ENCODE measurements around the gene TUBGCP3. TPM values are rescaled to one million over a fixed set of nuclear protein-coding genes. Genes with fewer than 3 reads are reported as not detected.

TUBGCP3 gene
- total RNA-seq, 1 donor from 2014 or later: 36.6 TPM

GRCh38 chr13:112586334-112586960 lies 1.5 kb downstream of the TUBGCP3 start:
- peaks cover 3% of the 10 kb centered on the region for H3K27me3 Mint-ChIP-seq (ENCODE audit: unreplicated experiment)
- no peak for TF ChIP-seq CTCF (IDR thresholded peaks at IDR 0.05; ENCODE audit: partially characterized antibody, unreplicated experiment)
- peak overlapping the region; percentile 97 for H3K4me3 Mint-ChIP-seq (ENCODE audit: unreplicated experiment)
- peak overlapping the region; percentile 95 for H3K27ac Mint-ChIP-seq (ENCODE audit: unreplicated experiment)
- H3K4me1 Mint-ChIP-seq (ENCODE audit: low read depth, unreplicated experiment): peaks cover 12% of the 10 kb centered on the region
- H3K36me3 Mint-ChIP-seq (ENCODE audit: unreplicated experiment): no peaks in the 10 kb centered on the region
- DNase-seq: no peak
- H3K9me3 Mint-ChIP-seq (ENCODE audit: unreplicated experiment): peaks cover 7% of the 10 kb centered on the region

GRCh38 chr13:112583592-112584277 lies 4.2 kb downstream of the TUBGCP3 start:
- H3K4me1 Mint-ChIP-seq (ENCODE audit: low read depth, unreplicated experiment): peaks cover 12% of the 10 kb centered on the region
- no peak for TF ChIP-seq CTCF (IDR thresholded peaks at IDR 0.05; ENCODE audit: partially characterized antibody, unreplicated experiment)
- DNase-seq: no peak
- no peak overlapping the region for H3K4me3 Mint-ChIP-seq (ENCODE audit: unreplicated experiment)
- no peaks in the 10 kb centered on the region for H3K27me3 Mint-ChIP-seq (ENCODE audit: unreplicated experiment)
- H3K27ac Mint-ChIP-seq (ENCODE audit: unreplicated experiment): no peak overlapping the region
- H3K36me3 Mint-ChIP-seq (ENCODE audit: unreplicated experiment): peaks cover 6% of the 10 kb centered on the region
- peaks cover 5% of the 10 kb centered on the region for H3K9me3 Mint-ChIP-seq (ENCODE audit: unreplicated experiment)

- DNase-seq: no peak
- Mint-ChIP-seq H3K27me3 (ENCODE audit: unreplicated experiment) (peaks cover 2% of the 10 kb centered on the region), H3K4me3 (ENCODE audit: unreplicated experiment) (no peak overlapping the region), H3K4me1 (ENCODE audit: low read depth, unreplicated experiment) (peaks cover 9% of the 10 kb centered on the region), H3K9me3 (ENCODE audit: unreplicated experiment) (peaks cover 8% of the 10 kb centered on the region), H3K36me3 (ENCODE audit: unreplicated experiment) (peaks cover 10% of the 10 kb centered on the region), H3K27ac (ENCODE audit: unreplicated experiment) (no peak overlapping the region)
- no peak for TF ChIP-seq CTCF (IDR thresholded peaks at IDR 0.05; ENCODE audit: partially characterized antibody, unreplicated experiment)
Measured at GRCh38 chr13:112582263-112582662, 5.7 kb downstream of the TUBGCP3 start.

GRCh38 chr13:112580912-112581311 lies 7.0 kb downstream of the TUBGCP3 start:
- Mint-ChIP-seq H3K27me3 (ENCODE audit: unreplicated experiment) (peaks cover 2% of the 10 kb centered on the region), H3K9me3 (ENCODE audit: unreplicated experiment) (peaks cover 5% of the 10 kb centered on the region), H3K4me3 (ENCODE audit: unreplicated experiment) (no peak overlapping the region), H3K4me1 (ENCODE audit: low read depth, unreplicated experiment) (no peaks in the 10 kb centered on the region), H3K36me3 (ENCODE audit: unreplicated experiment) (peaks cover 15% of the 10 kb centered on the region), H3K27ac (ENCODE audit: unreplicated experiment) (no peak overlapping the region)
- DNase-seq: no peak
- TF ChIP-seq CTCF (IDR thresholded peaks at IDR 0.05; ENCODE audit: partially characterized antibody, unreplicated experiment): no peak

GRCh38 chr13:112580211-112580610 lies 7.7 kb downstream of the TUBGCP3 start:
- no peak overlapping the region for H3K4me3 Mint-ChIP-seq (ENCODE audit: unreplicated experiment)
- no peak for DNase-seq
- H3K36me3 Mint-ChIP-seq (ENCODE audit: unreplicated experiment): peaks cover 15% of the 10 kb centered on the region
- H3K9me3 Mint-ChIP-seq (ENCODE audit: unreplicated experiment): peaks cover 5% of the 10 kb centered on the region
- peaks cover 3% of the 10 kb centered on the region for H3K4me1 Mint-ChIP-seq (ENCODE audit: low read depth, unreplicated experiment)
- peaks cover 2% of the 10 kb centered on the region for H3K27me3 Mint-ChIP-seq (ENCODE audit: unreplicated experiment)
- no peak overlapping the region for H3K27ac Mint-ChIP-seq (ENCODE audit: unreplicated experiment)
- TF ChIP-seq CTCF (IDR thresholded peaks at IDR 0.05; ENCODE audit: partially characterized antibody, unreplicated experiment): no peak
